GM18951 (cell line): ENCODE results near the gene SELL.
"Not testable (repeated sequence)": the region's sequence is repeated elsewhere in the genome, so short reads cannot be mapped to it uniquely, and the experiment has no call there.

Experiments
- POLR2A ChIP-seq: IDR thresholded peaks from 4 replicates; pipeline ENCODE4 v1.6.1; 2011; ENCODE audit warnings: mild to moderate bottlenecking; ENCODE audit not compliant: insufficient read length, insufficient read depth; ENCODE audit errors: extremely low read depth
- in situ Hi-C: fragments of 300-500 bp; cut with MboI; formaldehyde crosslinking; loops from one replicate; pipeline ENCODE4 v1.12.0; 2022; ENCODE audit warnings: low sequenced_read_pairs, mixed read lengths, inconsistent platforms; ENCODE audit not compliant: unreplicated experiment

SELL gene

GRCh38 chr1:169670836-169671235, 40.6 kb downstream of the SELL start:
- TF ChIP-seq POLR2A, result no peak
- in situ Hi-C loops, result no loop called here

DNA sequence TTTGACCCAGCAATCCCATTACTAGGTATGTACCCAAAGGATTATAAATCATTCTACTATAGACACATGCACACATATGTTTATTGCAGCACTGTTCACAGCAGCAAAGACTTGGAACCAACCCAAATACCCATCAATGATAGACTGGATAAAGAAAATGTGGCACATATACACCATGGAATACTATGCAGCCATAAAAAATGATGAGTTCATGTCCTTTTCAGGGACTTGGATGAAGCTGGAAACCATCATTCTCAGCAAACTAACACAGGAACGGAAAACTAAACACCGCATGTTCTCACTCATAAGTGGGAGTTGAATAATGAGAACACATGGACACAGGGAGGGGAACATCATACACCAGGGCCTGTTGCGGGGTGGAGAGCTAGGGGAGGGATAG, 41.2 kb downstream of the SELL start:
- in situ Hi-C loops, result not testable (repeated sequence)

DNA sequence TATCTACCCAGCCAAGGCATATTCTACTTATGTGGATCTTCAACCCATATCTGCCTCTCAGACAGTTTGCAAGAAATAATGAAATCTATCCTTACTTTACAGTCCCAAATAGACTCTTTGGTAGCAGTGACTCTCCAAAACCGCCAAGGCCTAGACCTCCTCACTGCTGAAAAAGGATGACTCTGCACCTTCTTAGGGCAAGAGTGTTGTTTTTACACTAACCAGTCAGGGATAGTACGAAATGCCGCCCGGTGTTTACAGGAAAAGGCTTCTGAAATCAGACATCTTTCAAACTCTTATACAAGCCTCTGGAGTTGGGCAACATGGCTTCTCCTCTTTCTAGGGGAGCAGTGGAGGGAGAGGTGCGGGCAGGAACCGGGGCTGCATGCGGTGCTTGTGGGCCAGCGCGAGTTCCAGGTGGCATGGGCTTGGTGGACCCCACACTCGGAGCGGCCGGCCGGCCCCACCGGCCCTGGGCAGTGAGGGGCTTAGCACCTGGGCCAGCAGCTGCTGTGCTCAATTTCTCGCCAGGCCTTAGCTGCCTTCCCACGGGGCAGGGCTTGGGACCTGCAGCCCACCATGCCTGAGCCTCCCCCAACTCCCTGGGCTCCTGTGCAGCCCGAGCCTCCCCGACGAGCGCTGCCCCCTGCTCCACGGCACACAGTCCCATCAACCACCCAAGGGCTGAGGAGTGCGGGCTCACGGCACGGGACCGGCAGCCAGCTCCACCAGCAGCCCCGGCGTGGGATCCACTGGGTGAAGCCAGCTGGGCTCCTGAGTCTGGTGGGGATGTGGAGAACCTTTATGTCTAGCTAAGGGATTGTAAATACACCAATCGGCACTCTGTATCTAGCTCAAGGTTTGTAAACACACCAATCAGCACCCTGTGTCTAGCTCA, 43.5 kb downstream of the SELL start:
- in situ Hi-C loops, result not testable (repeated sequence)

DNA sequence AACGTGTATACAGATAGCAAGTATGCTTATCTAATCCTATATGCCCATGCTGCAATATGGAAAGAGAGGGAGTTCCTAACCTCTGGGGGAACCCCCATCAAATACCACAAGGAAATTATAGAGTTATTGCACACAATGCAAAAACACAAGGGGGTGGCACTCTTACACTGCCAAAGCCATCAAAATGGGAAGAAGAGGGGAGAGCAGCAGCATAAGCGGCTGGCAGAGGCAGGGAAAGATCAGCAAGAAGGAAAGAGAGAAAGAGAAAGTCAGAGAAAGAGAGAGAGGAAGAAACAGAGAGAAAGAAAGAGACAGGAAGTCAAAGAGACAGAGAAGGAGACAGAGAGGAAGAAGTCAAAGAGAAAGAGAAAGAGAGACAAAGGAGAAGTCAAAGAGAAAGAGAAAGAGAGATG, 44.2 kb downstream of the SELL start:
- in situ Hi-C loops, result not testable (repeated sequence)

DNA sequence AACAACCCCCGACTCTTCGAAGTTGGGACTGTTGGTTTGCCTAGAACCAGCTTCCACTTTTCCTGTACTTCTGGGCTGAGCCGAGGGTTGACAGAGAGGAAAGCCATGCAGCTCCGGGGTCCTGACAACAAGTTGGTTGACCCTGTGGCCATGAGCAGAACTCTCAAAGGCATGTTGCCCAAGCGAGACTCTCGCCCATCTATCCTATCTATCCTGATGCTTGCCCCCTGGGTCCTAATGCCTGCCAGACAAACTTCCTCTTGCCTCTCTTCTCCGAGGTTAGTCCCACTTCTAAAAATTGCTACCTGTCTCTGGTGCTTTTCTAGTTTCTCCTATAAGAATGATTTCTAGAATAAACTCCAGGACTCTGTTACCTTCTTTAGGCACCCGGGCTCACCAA, 48.7 kb downstream of the SELL start:
- in situ Hi-C loops, result not testable (repeated sequence)

- in situ Hi-C loops, result not testable (repeated sequence)
Measured at GRCh38 chr1:169661066-169661465, 50.4 kb downstream of the SELL start.

GRCh38 chr1:169658777-169659176, 52.6 kb downstream of the SELL start:
- in situ Hi-C loops, result not testable (repeated sequence)

DNA sequence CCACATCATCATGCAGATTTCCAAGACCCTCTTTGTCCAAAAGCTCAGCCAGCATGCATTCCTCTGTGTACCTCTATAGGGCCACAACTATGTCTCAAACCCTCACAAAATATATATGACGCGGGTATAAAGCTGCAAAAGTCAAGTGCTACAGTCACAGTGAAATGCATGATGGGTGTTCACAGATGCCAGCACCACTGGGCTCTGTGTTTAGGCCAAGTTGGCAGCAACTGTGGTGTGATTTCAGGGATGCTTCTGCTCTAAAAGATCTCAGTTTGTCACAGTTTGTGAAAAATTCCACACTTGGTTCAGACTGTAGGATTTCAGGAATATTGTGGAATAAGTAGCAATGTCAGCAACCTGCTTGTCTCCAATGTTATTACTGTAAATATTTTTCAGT, 57.5 kb downstream of the SELL start:
- in situ Hi-C loops, result no loop called here
- TF ChIP-seq POLR2A, result no peak

DNA sequence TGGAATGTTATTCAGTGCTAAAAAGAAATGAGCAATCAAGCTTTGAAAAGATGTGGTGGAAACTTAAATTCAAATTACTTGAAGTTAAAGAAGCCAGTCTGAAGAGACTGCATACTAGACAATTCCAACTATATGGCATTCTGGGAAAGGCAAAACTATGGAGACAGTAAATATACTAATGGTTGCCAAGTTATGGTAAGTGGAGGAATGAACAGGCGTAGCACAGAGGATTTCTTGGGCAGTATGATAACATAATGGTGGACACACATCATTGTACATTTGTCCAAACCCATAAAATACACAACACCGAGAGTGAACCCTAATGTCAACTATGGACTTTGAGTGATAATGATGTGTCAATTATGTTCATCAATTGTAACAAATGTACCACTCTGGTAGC, 60.4 kb downstream of the SELL start:
- no peak for TF ChIP-seq POLR2A
- in situ Hi-C loops, result no loop called here

- no peak for TF ChIP-seq POLR2A
- in situ Hi-C loops, result no loop called here
Measured at GRCh38 chr1:169650551-169650950, 60.9 kb downstream of the SELL start.

DNA sequence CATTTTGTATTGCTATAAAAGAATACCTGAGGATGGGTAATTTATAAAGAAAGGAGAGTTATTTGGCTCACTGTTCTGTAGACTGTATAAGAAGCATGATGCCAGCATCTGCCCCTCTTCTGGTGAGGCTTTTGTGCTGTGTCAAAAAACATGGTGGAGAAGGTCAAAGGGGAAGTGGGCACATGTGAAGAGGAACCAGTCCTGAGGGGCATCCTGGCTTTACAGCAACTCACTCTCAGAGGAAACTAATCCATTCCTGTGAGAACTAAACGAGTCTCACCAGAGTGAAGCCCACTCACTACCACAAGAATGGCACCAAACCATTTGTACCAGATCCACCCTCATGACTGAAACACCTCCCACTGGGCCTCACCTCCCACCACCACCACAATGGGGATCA, 62.7 kb downstream of the SELL start:
- no peak for TF ChIP-seq POLR2A
- in situ Hi-C loops, result no loop called here

- no peak for TF ChIP-seq POLR2A
- in situ Hi-C loops, result no loop called here
Measured at GRCh38 chr1:169648187-169648586, 63.2 kb downstream of the SELL start.

GRCh38 chr1:169647512-169647911, 63.9 kb downstream of the SELL start:
- in situ Hi-C loops, result no loop called here
- TF ChIP-seq POLR2A, result no peak

DNA sequence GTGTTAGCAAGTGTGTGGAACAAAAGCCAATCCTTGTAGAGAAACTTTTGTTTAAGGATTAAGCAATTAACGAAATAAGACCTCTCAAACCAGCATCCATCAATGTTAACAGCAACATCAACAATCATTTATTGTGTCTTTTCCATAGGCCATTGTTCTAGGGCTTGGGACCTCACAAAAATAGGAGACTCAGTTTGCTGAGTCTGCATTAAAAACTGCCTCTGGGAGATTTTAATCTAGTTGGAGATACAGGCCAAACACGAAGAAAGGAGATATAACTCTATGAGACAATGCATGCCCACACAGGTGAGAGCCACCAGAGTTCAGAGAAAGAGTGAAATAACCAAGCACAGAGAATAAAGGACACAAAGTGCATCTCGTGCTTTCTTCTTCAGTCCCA, 67.1 kb downstream of the SELL start:
- TF ChIP-seq POLR2A, result no peak
- in situ Hi-C loops, result no loop called here
